ENCODE measurements around the gene IMP4.

DNA sequence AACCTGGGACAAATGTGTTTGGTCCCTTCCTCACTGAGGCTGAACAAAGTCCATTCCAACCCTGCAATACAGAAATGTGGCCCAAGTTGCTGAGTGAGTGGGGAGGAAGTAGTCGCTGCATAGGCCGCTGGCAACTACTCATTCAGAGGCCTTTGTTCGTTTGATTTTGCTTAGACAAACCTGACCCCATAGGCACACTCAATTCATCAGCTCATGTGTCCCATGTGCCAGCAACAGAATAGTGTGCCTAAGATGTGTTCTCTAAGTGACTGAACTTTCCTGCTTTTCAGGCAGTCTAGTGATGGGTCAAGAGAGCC, 36.2 kb downstream of the IMP4 start:
- TF ChIP-seq, protein P1, sequence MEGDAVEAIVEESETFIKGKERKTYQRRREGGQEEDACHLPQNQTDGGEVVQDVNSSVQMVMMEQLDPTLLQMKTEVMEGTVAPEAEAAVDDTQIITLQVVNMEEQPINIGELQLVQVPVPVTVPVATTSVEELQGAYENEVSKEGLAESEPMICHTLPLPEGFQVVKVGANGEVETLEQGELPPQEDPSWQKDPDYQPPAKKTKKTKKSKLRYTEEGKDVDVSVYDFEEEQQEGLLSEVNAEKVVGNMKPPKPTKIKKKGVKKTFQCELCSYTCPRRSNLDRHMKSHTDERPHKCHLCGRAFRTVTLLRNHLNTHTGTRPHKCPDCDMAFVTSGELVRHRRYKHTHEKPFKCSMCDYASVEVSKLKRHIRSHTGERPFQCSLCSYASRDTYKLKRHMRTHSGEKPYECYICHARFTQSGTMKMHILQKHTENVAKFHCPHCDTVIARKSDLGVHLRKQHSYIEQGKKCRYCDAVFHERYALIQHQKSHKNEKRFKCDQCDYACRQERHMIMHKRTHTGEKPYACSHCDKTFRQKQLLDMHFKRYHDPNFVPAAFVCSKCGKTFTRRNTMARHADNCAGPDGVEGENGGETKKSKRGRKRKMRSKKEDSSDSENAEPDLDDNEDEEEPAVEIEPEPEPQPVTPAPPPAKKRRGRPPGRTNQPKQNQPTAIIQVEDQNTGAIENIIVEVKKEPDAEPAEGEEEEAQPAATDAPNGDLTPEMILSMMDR (IDR thresholded peaks at IDR 0.05; ENCODE audit: control extremely low read depth in 1 of 3, insufficient read depth in 1 of 3, low read depth in 1 of 3, low read length in 3 of 3): no peak
- no peak for TF ChIP-seq RNF2 (IDR thresholded peaks at IDR 0.05; ENCODE audit: borderline replicate concordance, low read depth, low read length, missing control alignments, poor library complexity, severe bottlenecking)
- TF ChIP-seq, protein P2, sequence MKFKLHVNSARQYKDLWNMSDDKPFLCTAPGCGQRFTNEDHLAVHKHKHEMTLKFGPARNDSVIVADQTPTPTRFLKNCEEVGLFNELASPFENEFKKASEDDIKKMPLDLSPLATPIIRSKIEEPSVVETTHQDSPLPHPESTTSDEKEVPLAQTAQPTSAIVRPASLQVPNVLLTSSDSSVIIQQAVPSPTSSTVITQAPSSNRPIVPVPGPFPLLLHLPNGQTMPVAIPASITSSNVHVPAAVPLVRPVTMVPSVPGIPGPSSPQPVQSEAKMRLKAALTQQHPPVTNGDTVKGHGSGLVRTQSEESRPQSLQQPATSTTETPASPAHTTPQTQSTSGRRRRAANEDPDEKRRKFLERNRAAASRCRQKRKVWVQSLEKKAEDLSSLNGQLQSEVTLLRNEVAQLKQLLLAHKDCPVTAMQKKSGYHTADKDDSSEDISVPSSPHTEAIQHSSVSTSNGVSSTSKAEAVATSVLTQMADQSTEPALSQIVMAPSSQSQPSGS (IDR thresholded peaks at IDR 0.05; ENCODE audit: low read length): no peak
- TF ChIP-seq SAP30 (IDR thresholded peaks at IDR 0.05; ENCODE audit: insufficient read depth, insufficient replicate concordance, low read length): no peak
- no peak for TF ChIP-seq POLR2A (IDR thresholded peaks at IDR 0.05; ENCODE audit: control extremely low read depth in 1 of 2, low read depth in 2 of 2, low read length in 2 of 2)
- no peak for TF ChIP-seq CREB1 (IDR thresholded peaks at IDR 0.05)
- no peak for TF ChIP-seq POLR2AphosphoS5 (IDR thresholded peaks at IDR 0.05; ENCODE audit: low read depth, low read length)
- no peak for TF ChIP-seq HDAC6 (IDR thresholded peaks at IDR 0.05; ENCODE audit: low read depth, low read length)
- TF ChIP-seq CEBPB (IDR thresholded peaks at IDR 0.05; ENCODE audit: low read depth, low read length): no peak

All from H1 (cell line).